Kidney epithelial cell (primary cell): ENCODE data around the gene ANKRD27. TPM values are rescaled to one million over a fixed set of nuclear protein-coding genes. Genes with fewer than 3 reads are reported as not detected.

ENCODE experiments used
- DNase-seq: peaks from one replicate; pipeline ENCODE4 v3.0.0-alpha.2; 2010; ENCODE audit warnings: low read depth
- H3K27me3 ChIP-seq: 2 replicates; pipeline ENCODE4 v1.6.0; 2011; ENCODE audit warnings: low read length; ENCODE audit not compliant: control insufficient read depth, insufficient read depth
- H3K36me3 ChIP-seq: 2 replicates; pipeline ENCODE4 v1.5.1; 2011; ENCODE audit warnings: low read length; ENCODE audit not compliant: control insufficient read depth, insufficient read depth
- H3K4me3 ChIP-seq: 2 replicates; pipeline ENCODE4 v1.5.1; 2011; ENCODE audit warnings: low read depth, mild to moderate bottlenecking, control low read depth, low read length
- CTCF ChIP-seq: IDR thresholded peaks from 2 replicates; pipeline ENCODE4 v1.5.1; 2011; ENCODE audit warnings: mild to moderate bottlenecking, moderate library complexity, low read length, control low read depth, inconsistent platforms; ENCODE audit not compliant: insufficient read depth, poor library complexity, severe bottlenecking
- total RNA-seq: library from RNA; depleted of rRNA; stranded (reverse); fragments of >200 nt; gene quantifications from 2 replicates; pipeline ENCODE4 v1.2.3, GENCODE V29; 2015

Gene ANKRD27
- total RNA-seq, 1 donor from 2014 or later = 18.8 TPM

DNA sequence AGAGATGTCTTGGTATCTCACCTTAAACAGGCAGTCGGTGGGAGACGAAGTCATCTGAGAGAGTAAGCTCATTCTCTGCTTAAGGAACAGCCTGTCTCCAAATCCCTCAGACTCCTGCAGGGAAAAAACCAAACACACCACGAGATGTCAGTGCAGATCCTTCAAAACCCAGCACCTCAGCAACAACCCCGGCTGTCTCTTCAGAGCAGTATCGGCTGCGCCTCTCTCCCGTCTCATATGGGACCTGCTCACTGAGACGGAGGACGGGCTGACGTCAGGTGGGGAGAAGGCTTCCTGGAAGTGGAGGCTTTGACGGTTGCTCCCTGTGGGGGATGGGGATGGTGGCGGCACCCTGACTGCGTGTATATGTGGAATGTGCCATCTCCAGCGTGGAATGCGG is 43.6 kb downstream of the ANKRD27 start:
- DNase-seq = no peak
- TF ChIP-seq CTCF = no peak
- no peaks in the 10 kb centered on the region for H3K27me3 ChIP-seq
- H3K4me3 ChIP-seq = no peak overlapping the region
- H3K36me3 ChIP-seq = peaks cover 3% of the 10 kb centered on the region

DNA sequence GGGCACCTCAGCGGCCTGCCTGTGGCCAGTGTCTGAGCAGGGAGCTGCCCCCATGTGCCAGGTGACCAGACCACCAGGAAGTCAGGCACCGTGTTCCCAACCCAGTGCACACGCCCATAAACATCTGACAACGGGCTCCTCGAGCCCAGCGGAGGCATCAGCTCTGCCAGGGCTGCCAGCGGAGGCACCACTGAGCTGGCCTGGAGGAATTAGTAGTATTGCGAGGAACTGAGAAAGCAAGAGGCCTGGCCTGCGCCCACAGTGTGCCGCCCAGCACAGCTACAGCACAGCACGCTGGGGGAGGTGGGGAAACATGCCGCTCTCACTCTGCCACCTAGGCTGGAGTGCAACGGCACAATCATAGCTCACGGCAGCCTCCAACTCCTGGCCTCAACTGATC is 44.6 kb downstream of the ANKRD27 start:
- Histone ChIP-seq H3K4me3 (no peak overlapping the region), H3K27me3 (no peaks in the 10 kb centered on the region), H3K36me3 (peaks cover 3% of the 10 kb centered on the region)
- TF ChIP-seq CTCF = no peak
- no peak for DNase-seq

GRCh38 chr19:32627714-32628270 is 47.2 kb downstream of the ANKRD27 start:
- Histone ChIP-seq H3K36me3 (peaks cover 3% of the 10 kb centered on the region), H3K27me3 (no peaks in the 10 kb centered on the region), H3K4me3 (no peak overlapping the region)
- no peak for TF ChIP-seq CTCF
- no peak for DNase-seq

- H3K27me3 ChIP-seq = no peaks in the 10 kb centered on the region
- no peak for DNase-seq
- no peak overlapping the region for H3K4me3 ChIP-seq
- TF ChIP-seq CTCF = no peak
- peaks cover 3% of the 10 kb centered on the region for H3K36me3 ChIP-seq
Measured at GRCh38 chr19:32626969-32627368, 48.0 kb downstream of the ANKRD27 start.

DNA sequence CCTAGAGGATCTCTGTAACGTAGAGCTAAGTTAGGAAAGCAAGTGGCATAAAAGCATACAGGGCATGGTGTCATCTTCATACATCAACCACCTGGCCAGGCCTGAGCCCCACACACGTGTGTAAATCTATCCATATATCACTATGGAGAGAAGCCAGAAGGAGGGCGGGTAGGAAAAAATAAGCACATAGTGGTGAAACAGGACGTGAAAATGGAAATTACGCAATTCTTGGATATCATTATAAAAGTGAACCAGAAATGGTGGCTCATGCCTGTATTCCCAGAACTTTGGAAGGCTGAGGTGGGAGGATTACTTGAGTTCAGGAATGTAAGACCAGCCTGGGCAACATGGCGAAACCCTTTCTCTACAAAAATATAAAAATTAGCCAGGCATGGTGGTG is 50.6 kb downstream of the ANKRD27 start:
- no peaks in the 10 kb centered on the region for H3K27me3 ChIP-seq
- no peaks in the 10 kb centered on the region for H3K36me3 ChIP-seq
- no peak for DNase-seq
- no peak overlapping the region for H3K4me3 ChIP-seq
- TF ChIP-seq CTCF = no peak

DNA sequence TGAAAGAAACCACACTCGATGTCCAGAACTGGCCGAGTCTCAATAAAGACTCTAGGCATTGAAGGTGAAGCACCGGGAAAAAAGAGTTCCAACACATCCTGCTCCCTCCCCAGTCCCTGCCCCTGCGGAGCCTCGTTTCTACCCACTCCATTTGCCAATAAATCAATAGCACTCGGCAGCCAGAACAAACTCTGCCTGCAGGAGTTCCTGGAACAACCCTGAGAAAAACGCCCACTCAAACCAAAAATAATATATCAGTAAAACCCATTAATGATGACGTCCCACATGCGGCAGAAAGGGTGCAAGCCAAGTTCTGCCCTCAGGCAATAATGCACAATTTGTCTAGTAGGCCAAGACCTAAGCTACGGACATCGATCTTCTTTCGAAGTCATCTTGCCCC is 53.0 kb downstream of the ANKRD27 start:
- Histone ChIP-seq H3K36me3 (no peaks in the 10 kb centered on the region), H3K4me3 (no peak overlapping the region), H3K27me3 (no peaks in the 10 kb centered on the region)
- no peak for DNase-seq
- no peak for TF ChIP-seq CTCF
